Naive B cell (primary cell): ENCODE data around the gene PRDM1. TPM values are rescaled to one million over a fixed set of nuclear protein-coding genes. Genes with fewer than 3 reads are reported as not detected.

Source experiments
- ATAC-seq, 2 donors: fragments of 150-1000 bp; cut with Tn5 transposase; 2 replicates each; pipeline ENCODE4 v1.10.0; 2021; ENCODE audit warnings: low read depth in 2 of 2, mild to moderate bottlenecking in 2 of 2, moderate library complexity in 2 of 2
- DNase-seq: peaks from one replicate; pipeline ENCODE4 v3.0.0; 2022
- H3K27ac Mint-ChIP-seq, 6 donors: one replicate each; pipeline ENCODE4 v1.8.0; 2020 to 2022; ENCODE audit warnings: mild to moderate bottlenecking in 6 of 6, mixed read lengths in 6 of 6, moderate library complexity in 5 of 6, inconsistent platforms in 2 of 6
- H3K27me3 Mint-ChIP-seq, 3 donors: one replicate each; pipeline ENCODE4 v1.8.0; 2021 to 2022; ENCODE audit warnings: mixed read lengths in 3 of 3, mild to moderate bottlenecking in 1 of 3
- H3K36me3 Mint-ChIP-seq, 2 donors: one replicate each; pipeline ENCODE4 v1.8.0; 2020 to 2022; ENCODE audit warnings: mixed read lengths in 2 of 2, inconsistent platforms in 1 of 2, mild to moderate bottlenecking in 1 of 2
- H3K4me1 Mint-ChIP-seq, 3 donors: one replicate each; pipeline ENCODE4 v1.8.0; 2020 to 2022; ENCODE audit warnings: mixed read lengths in 3 of 3, inconsistent platforms in 1 of 3, mild to moderate bottlenecking in 1 of 3, moderate library complexity in 1 of 3
- H3K4me3 Mint-ChIP-seq, 8 donors: one replicate each; pipeline ENCODE4 v1.8.0; 2020 to 2022; ENCODE audit warnings: mild to moderate bottlenecking in 8 of 8, mixed read lengths in 8 of 8, moderate library complexity in 8 of 8, inconsistent platforms in 2 of 8
- H3K9me3 Mint-ChIP-seq, 7 donors: one replicate each; pipeline ENCODE4 v1.8.0; 2020 to 2022; ENCODE audit warnings: mixed read lengths in 7 of 7, mild to moderate bottlenecking in 5 of 7, inconsistent platforms in 2 of 7, moderate library complexity in 1 of 7
- polyA plus RNA-seq, 6 donors: library from polyadenylated mRNA; unstranded; fragments of 300-500 nt; fragmentation: Illumina TruSeq; gene quantifications; one replicate each; pipeline ENCODE4 v1.2.3, GENCODE V29; 2021; ENCODE audit warnings: low read depth in 6 of 6

Gene PRDM1
- polyA plus RNA-seq, 6 donors from 2014 or later = 0.62 to 4.2 (median 2.9) TPM; not detected in 1

GRCh38 chr6:106116125-106116832 lies 30.1 kb downstream of the PRDM1 start:
- H3K36me3 Mint-ChIP-seq = no peaks in the 10 kb centered on the region

DNA sequence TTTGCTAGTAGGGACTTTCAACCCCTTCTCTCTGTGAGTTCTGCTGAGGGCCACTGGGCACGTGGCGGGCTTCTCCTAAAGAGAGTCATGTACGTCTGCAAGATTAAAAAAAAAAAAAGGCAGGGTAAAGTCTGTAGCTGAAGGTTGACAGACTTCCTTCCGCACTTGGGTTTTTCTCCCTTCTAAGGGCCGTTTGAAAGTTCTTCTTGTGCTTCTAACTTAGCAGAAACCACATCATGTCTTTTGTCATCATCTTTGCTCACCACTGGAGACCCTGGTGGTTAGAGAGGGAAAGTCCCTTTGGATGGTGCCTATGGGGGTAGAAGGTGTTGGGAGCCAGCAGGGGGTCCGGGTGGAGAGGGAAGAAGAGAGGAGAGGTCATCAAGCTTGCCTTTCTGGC lies 31.4 kb downstream of the PRDM1 start:
- H3K4me1 Mint-ChIP-seq = peaks cover 7 to 11% (median 7%) of the 10 kb centered on the region in 3 donors
- peak overlapping the region in 2 of 8 donors; percentile 55 to 56 for H3K4me3 Mint-ChIP-seq
- H3K36me3 Mint-ChIP-seq = no peaks in the 10 kb centered on the region
- H3K27ac Mint-ChIP-seq = peak overlapping the region in 4 of 6 donors; percentile 36 to 82 (median 48)
- ATAC-seq (peak; percentile 88 to 92), DNase-seq (peak; percentile 21)
- no peaks in the 10 kb centered on the region for H3K9me3 Mint-ChIP-seq
- H3K27me3 Mint-ChIP-seq = peaks cover 0 to 9% (median 5%) of the 10 kb centered on the region in 3 donors

More at GRCh38 chr6:106116125-106116832, 30.1 kb downstream of the PRDM1 start:
- no peak for ATAC-seq
- Mint-ChIP-seq H3K4me1 (peaks cover 10 to 12% (median 11%) of the 10 kb centered on the region in 3 donors), H3K27ac (no peak overlapping the region), H3K9me3 (peaks cover 0 to 1% (median 0%) of the 10 kb centered on the region in 7 donors), H3K4me3 (no peak overlapping the region), H3K27me3 (peaks cover 0 to 9% (median 5%) of the 10 kb centered on the region in 3 donors)
- no peak for DNase-seq

- H3K27me3 Mint-ChIP-seq = peaks cover 1 to 2% (median 2%) of the 10 kb centered on the region in 3 donors
- no peaks in the 10 kb centered on the region for H3K9me3 Mint-ChIP-seq
- H3K36me3 Mint-ChIP-seq = no peaks in the 10 kb centered on the region
- H3K4me3 Mint-ChIP-seq = no peak overlapping the region
- DNase-seq = no peak
- no peak for ATAC-seq
- H3K27ac Mint-ChIP-seq = no peak overlapping the region
- H3K4me1 Mint-ChIP-seq = peaks cover 6 to 11% (median 7%) of the 10 kb centered on the region in 3 donors
Observed at GRCh38 chr6:106118835-106119431, 32.8 kb downstream of the PRDM1 start.

- H3K36me3 Mint-ChIP-seq = no peaks in the 10 kb centered on the region
- H3K4me1 Mint-ChIP-seq = peaks cover 6 to 11% (median 9%) of the 10 kb centered on the region in 3 donors
- ATAC-seq (no peak), DNase-seq (no peak)
- no peaks in the 10 kb centered on the region for H3K9me3 Mint-ChIP-seq
- H3K4me3 Mint-ChIP-seq = no peak overlapping the region
- no peak overlapping the region for H3K27ac Mint-ChIP-seq
- H3K27me3 Mint-ChIP-seq = peaks cover 4 to 6% (median 5%) of the 10 kb centered on the region in 3 donors
Observed at GRCh38 chr6:106119546-106119945, 33.4 kb downstream of the PRDM1 start.

DNA sequence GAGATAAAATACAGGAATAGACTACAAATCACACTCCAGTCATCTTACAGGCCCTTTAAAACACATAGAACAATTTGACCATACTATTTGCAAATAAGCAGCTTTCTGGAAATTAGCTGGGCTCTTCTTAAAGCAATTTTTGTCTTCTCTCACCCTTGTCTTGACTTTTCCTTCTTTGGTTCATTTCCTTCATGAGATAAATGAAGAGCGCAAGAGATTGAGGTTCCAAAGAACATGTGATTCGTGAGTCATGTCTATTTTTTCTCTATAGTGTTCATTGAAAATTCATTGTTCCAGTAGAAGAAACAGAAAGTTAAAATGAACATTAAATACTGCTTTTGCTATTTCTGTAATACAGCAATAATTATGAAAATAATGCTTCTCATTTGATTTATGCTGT lies 33.9 kb downstream of the PRDM1 start:
- H3K4me1 Mint-ChIP-seq = peaks cover 6 to 11% (median 10%) of the 10 kb centered on the region in 3 donors
- no peak overlapping the region for H3K27ac Mint-ChIP-seq
- ATAC-seq = no peak
- H3K36me3 Mint-ChIP-seq = no peaks in the 10 kb centered on the region
- no peak overlapping the region for H3K4me3 Mint-ChIP-seq
- no peaks in the 10 kb centered on the region for H3K9me3 Mint-ChIP-seq
- H3K27me3 Mint-ChIP-seq = peaks cover 4 to 6% (median 6%) of the 10 kb centered on the region in 3 donors
- no peak for DNase-seq

DNA sequence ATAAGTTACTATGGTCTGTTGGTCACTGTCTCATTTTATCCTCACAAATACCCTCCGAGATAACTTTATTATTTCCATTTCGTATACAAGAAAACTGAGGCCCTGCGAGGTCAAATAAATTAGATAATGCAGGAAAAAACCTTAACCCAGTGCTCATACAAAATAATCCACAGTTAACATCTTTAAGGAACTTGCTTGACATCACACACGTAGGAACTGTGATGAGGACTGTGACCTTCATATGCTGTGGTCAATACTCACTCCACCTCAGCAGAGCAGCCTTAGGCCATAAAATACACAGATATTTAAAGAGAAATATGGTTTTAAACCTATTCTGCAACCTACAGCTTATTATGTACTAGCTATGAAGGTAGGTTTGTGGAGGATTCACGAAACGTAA lies 34.3 kb downstream of the PRDM1 start:
- Mint-ChIP-seq H3K27ac (no peak overlapping the region), H3K27me3 (peaks cover 4 to 6% (median 6%) of the 10 kb centered on the region in 3 donors), H3K9me3 (no peaks in the 10 kb centered on the region), H3K36me3 (no peaks in the 10 kb centered on the region), H3K4me1 (peaks cover 6 to 11% (median 10%) of the 10 kb centered on the region in 3 donors), H3K4me3 (no peak overlapping the region)
- ATAC-seq (no peak), DNase-seq (no peak)

DNA sequence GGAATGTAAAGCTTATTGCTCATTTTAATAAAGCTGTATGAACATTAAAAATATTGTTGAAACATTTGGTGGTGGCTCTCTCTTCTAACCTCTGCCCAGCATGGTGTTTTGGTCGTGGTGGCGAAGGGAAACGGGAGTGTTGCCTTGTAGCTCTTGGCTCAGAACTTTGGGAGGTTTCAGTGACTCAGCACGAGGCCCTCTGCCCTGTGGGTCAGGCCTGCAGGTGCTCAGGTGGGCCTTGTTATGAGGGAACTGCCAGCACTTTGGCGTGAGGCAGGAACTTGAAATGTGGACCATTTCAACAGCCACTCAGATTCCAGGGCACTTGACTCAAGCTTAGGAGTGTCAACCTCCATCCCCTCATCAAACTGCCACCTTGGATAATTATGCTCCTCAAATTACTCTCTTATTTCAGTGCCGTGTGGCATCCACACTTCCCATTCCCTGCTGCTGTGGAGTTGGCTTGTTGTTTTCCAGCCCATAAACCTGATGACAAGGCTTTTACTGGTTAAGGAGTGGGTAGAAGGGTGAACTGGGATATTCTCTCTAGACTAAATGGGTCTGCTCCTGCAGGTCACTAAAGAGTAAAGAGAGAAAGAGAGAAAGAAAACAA lies 36.3 kb downstream of the PRDM1 start:
- Mint-ChIP-seq H3K4me1 (peaks cover 8 to 15% (median 12%) of the 10 kb centered on the region in 3 donors), H3K9me3 (no peaks in the 10 kb centered on the region), H3K27ac (no peak overlapping the region), H3K27me3 (peaks cover 4 to 6% (median 6%) of the 10 kb centered on the region in 3 donors), H3K36me3 (no peaks in the 10 kb centered on the region), H3K4me3 (no peak overlapping the region)
- DNase-seq = no peak
- ATAC-seq = no peak

- H3K36me3 Mint-ChIP-seq = no peaks in the 10 kb centered on the region
- ATAC-seq = no peak
- H3K27ac Mint-ChIP-seq = no peak overlapping the region
- peaks cover 6 to 12% (median 7%) of the 10 kb centered on the region in 3 donors for H3K4me1 Mint-ChIP-seq
- H3K4me3 Mint-ChIP-seq = no peak overlapping the region
- H3K9me3 Mint-ChIP-seq = no peaks in the 10 kb centered on the region
- DNase-seq = no peak
- peaks cover 4 to 6% (median 6%) of the 10 kb centered on the region in 3 donors for H3K27me3 Mint-ChIP-seq
Observed at GRCh38 chr6:106122938-106123656, 37.0 kb downstream of the PRDM1 start.

- Mint-ChIP-seq H3K36me3 (no peaks in the 10 kb centered on the region), H3K4me1 (peaks cover 6 to 12% (median 7%) of the 10 kb centered on the region in 3 donors), H3K4me3 (peak overlapping the region in 1 of 8 donors; percentile 52), H3K27me3 (peaks cover 4 to 6% (median 6%) of the 10 kb centered on the region in 3 donors), H3K27ac (no peak overlapping the region), H3K9me3 (no peaks in the 10 kb centered on the region)
- ATAC-seq = no peak
- no peak for DNase-seq
Observed at GRCh38 chr6:106124015-106124414, 37.9 kb downstream of the PRDM1 start.

DNA sequence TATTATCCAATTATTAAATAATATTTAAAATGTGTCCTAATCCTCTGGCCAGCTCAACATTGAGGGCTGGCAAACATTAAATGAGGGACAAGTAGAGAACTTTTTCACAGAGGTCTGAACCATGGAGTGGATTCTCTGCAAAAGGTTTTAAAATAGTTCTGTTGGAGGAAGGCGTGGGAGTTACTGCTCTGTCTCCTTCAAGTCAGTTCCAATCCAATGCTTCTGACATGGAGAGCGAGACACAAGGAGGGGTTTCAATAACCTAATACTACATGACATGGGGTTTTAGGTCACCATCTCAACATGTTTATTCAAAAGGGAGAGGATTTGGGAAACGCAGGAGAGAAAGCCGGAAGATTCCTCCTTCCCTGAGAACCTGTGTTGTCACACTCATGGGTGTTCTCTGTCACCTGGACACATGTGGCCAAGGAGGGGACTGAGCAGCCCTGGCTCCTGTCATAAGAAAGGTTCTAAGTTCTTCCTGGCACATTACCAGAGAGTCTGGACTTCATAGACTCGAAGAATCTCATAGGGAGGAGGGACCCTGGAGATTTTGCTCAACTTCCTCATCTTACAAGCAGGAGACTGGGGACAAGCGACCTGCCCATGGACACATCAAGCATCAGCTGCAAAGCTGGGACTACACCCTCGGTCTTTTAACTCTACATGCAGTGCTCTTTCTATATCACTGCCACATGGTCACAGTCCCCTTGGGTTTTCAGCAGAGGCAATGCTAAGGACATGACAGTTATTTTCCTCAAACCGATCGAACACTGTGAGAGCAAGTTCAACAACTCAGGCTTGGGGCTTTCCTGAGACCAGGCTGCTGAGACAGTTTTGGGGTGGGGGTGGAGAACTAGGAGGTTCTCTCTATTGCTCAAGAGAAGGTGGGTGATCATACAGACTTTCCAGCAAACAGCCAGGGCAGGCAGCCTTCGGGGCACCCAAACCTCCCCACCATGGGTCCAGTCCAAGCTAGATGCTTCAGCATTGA lies 38.6 kb downstream of the PRDM1 start:
- ATAC-seq (no peak), DNase-seq (no peak)
- peak overlapping the region in 1 of 8 donors; percentile 35 for H3K4me3 Mint-ChIP-seq
- no peaks in the 10 kb centered on the region for H3K36me3 Mint-ChIP-seq
- H3K4me1 Mint-ChIP-seq = peaks cover 6 to 12% (median 7%) of the 10 kb centered on the region in 3 donors
- no peaks in the 10 kb centered on the region for H3K9me3 Mint-ChIP-seq
- no peak overlapping the region for H3K27ac Mint-ChIP-seq
- H3K27me3 Mint-ChIP-seq = peaks cover 4 to 6% (median 6%) of the 10 kb centered on the region in 3 donors

- Mint-ChIP-seq H3K4me3 (peak overlapping the region in 1 of 8 donors; percentile 44), H3K9me3 (no peaks in the 10 kb centered on the region), H3K27me3 (peaks cover 4 to 6% (median 6%) of the 10 kb centered on the region in 3 donors), H3K27ac (peak overlapping the region in 1 of 6 donors; percentile 48), H3K36me3 (no peaks in the 10 kb centered on the region), H3K4me1 (peaks cover 6 to 12% (median 7%) of the 10 kb centered on the region in 3 donors)
- no peak for DNase-seq
- no peak for ATAC-seq
Observed at GRCh38 chr6:106125925-106126435, 39.8 kb downstream of the PRDM1 start.

- peak overlapping the region in 1 of 6 donors; percentile 48 for H3K27ac Mint-ChIP-seq
- peaks cover 6 to 12% (median 7%) of the 10 kb centered on the region in 3 donors for H3K4me1 Mint-ChIP-seq
- H3K9me3 Mint-ChIP-seq = no peaks in the 10 kb centered on the region
- peaks cover 4 to 6% (median 6%) of the 10 kb centered on the region in 3 donors for H3K27me3 Mint-ChIP-seq
- no peaks in the 10 kb centered on the region for H3K36me3 Mint-ChIP-seq
- peak overlapping the region in 1 of 8 donors; percentile 44 for H3K4me3 Mint-ChIP-seq
- ATAC-seq = no peak
- no peak for DNase-seq
Observed at GRCh38 chr6:106126482-106126881, 40.3 kb downstream of the PRDM1 start.
